KMS-11 (cell line): ENCODE data around the gene ITGB6.

ENCODE experiments used
- H2AFZ ChIP-seq: fragments of 200-600 bp; sonication (generic); 2 replicates; pipeline ENCODE4 v1.6.1; 2016; ENCODE audit warnings: antibody characterized with exemption, mixed run types, low read depth
- H3K27ac ChIP-seq: fragments of 200-600 bp; sonication (generic); 2 replicates; pipeline ENCODE4 v1.6.1; 2016; ENCODE audit warnings: mild to moderate bottlenecking, mixed run types
- H3K27me3 ChIP-seq: fragments of 200-600 bp; sonication (generic); 2 replicates; pipeline ENCODE4 v1.6.1; 2017; ENCODE audit warnings: mild to moderate bottlenecking, low read depth, mixed run types, moderate library complexity; ENCODE audit not compliant: insufficient read depth
- H3K36me3 ChIP-seq: fragments of 200-600 bp; sonication (generic); 2 replicates; pipeline ENCODE4 v1.6.1; 2017; ENCODE audit warnings: mild to moderate bottlenecking, mixed run types; ENCODE audit not compliant: insufficient read depth
- H3K4me1 ChIP-seq: fragments of 200-600 bp; sonication (generic); 2 replicates; pipeline ENCODE4 v1.6.1; 2016; ENCODE audit warnings: mild to moderate bottlenecking, low read depth, mixed run types; ENCODE audit not compliant: poor library complexity, severe bottlenecking
- H3K4me2 ChIP-seq: fragments of 200-600 bp; sonication (generic); 2 replicates; pipeline ENCODE4 v1.7.0; 2016; ENCODE audit warnings: mild to moderate bottlenecking, mixed run types
- H3K4me3 ChIP-seq: fragments of 200-600 bp; sonication (generic); IDR thresholded peaks from 2 replicates; pipeline ENCODE4 v1.6.1; 2017; ENCODE audit warnings: low read depth, low read length, mixed read lengths; ENCODE audit not compliant: insufficient read depth
- H3K79me2 ChIP-seq: fragments of 200-600 bp; sonication (generic); 2 replicates; pipeline ENCODE4 v1.6.1; 2016; ENCODE audit warnings: low read depth, mixed run types; ENCODE audit not compliant: insufficient read depth
- H3K9ac ChIP-seq: fragments of 200-600 bp; sonication (generic); 2 replicates; pipeline ENCODE4 v1.6.1; 2016; ENCODE audit warnings: mild to moderate bottlenecking, mixed run types
- H4K20me1 ChIP-seq: fragments of 200-600 bp; sonication (generic); 2 replicates; pipeline ENCODE4 v1.6.1; 2016; ENCODE audit warnings: mild to moderate bottlenecking, mixed run types; ENCODE audit not compliant: insufficient read depth
- TF ChIP-seq, protein P1 (sequence below): fragments of 200-600 bp; sonication (generic); conservative IDR thresholded peaks from 2 replicates; pipeline ENCODE4 v1.6.1; 2017; ENCODE audit warnings: low read depth, mild to moderate bottlenecking, antibody characterized with exemption, low read length, moderate library complexity, mixed read lengths

ITGB6 gene

DNA sequence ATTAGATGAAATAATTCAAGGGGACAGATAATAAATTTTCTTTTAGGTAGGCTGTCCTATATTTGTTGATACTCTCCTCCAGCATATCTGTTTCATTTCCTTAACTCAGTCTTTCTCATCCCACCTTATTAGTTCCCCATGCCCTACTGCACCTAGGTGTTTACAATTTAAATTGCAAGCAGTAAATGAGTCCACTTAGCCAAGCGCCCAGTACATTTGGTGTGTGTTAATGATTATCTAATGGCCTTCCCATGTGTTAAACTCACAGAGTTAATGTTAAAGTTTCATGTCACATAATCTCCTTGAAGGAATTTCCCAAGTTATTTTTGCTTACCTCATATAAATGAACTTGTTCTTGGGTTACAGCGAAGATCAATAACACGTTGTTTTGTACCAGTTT, 31.2 kb downstream of the ITGB6 start:
- Histone ChIP-seq H3K4me3 (no peak overlapping the region), H3K36me3 (no peaks in the 10 kb centered on the region), H3K27me3 (no peaks in the 10 kb centered on the region), H3K4me1 (no peaks in the 10 kb centered on the region), H3K9ac (no peak overlapping the region), H2AFZ (no peak overlapping the region), H3K27ac (no peak overlapping the region), H3K4me2 (no peak overlapping the region), H4K20me1 (no peaks in the 10 kb centered on the region), H3K79me2 (no peaks in the 10 kb centered on the region)
- TF ChIP-seq, protein P1, sequence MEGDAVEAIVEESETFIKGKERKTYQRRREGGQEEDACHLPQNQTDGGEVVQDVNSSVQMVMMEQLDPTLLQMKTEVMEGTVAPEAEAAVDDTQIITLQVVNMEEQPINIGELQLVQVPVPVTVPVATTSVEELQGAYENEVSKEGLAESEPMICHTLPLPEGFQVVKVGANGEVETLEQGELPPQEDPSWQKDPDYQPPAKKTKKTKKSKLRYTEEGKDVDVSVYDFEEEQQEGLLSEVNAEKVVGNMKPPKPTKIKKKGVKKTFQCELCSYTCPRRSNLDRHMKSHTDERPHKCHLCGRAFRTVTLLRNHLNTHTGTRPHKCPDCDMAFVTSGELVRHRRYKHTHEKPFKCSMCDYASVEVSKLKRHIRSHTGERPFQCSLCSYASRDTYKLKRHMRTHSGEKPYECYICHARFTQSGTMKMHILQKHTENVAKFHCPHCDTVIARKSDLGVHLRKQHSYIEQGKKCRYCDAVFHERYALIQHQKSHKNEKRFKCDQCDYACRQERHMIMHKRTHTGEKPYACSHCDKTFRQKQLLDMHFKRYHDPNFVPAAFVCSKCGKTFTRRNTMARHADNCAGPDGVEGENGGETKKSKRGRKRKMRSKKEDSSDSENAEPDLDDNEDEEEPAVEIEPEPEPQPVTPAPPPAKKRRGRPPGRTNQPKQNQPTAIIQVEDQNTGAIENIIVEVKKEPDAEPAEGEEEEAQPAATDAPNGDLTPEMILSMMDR = no peak

GRCh38 chr2:160167089-160167740, 32.9 kb downstream of the ITGB6 start:
- H3K27ac ChIP-seq = no peak overlapping the region
- H3K79me2 ChIP-seq = no peaks in the 10 kb centered on the region
- no peak overlapping the region for H2AFZ ChIP-seq
- H3K4me3 ChIP-seq = no peak overlapping the region
- no peaks in the 10 kb centered on the region for H3K4me1 ChIP-seq
- no peak overlapping the region for H3K4me2 ChIP-seq
- no peaks in the 10 kb centered on the region for H4K20me1 ChIP-seq
- H3K27me3 ChIP-seq = no peaks in the 10 kb centered on the region
- no peak overlapping the region for H3K9ac ChIP-seq
- no peaks in the 10 kb centered on the region for H3K36me3 ChIP-seq
- TF ChIP-seq, protein P1 = no peak

GRCh38 chr2:160165996-160166395, 34.1 kb downstream of the ITGB6 start:
- Histone ChIP-seq H2AFZ (no peak overlapping the region), H3K27ac (no peak overlapping the region), H3K4me1 (no peaks in the 10 kb centered on the region), H3K79me2 (no peaks in the 10 kb centered on the region), H3K4me3 (no peak overlapping the region), H3K36me3 (no peaks in the 10 kb centered on the region), H3K9ac (no peak overlapping the region), H3K27me3 (no peaks in the 10 kb centered on the region), H3K4me2 (no peak overlapping the region), H4K20me1 (no peaks in the 10 kb centered on the region)
- TF ChIP-seq, protein P1 = no peak

DNA sequence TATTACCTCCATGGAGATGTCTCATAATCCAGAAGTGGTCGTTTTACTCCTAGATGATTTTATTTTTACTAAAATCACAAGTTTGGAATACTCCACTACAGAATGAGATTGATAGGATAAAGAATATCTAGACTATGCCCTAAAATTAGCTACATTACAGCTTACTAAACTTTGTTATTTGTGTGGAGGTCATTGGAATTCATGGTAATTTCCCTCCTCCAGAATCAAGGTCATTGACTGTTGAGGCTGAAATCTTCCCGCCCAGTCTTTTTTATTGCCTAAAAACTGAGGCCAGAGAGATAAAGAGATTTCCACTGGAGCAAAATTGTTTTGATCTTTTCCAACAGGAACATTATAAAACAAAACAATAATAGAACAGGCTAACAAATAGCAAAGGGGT, 35.0 kb downstream of the ITGB6 start:
- Histone ChIP-seq H2AFZ (no peak overlapping the region), H3K27me3 (no peaks in the 10 kb centered on the region), H3K79me2 (no peaks in the 10 kb centered on the region), H3K36me3 (no peaks in the 10 kb centered on the region), H3K9ac (no peak overlapping the region), H3K4me2 (no peak overlapping the region), H4K20me1 (no peaks in the 10 kb centered on the region), H3K4me3 (no peak overlapping the region), H3K27ac (no peak overlapping the region), H3K4me1 (no peaks in the 10 kb centered on the region)
- TF ChIP-seq, protein P1 = no peak
